ENCODE data around the gene TNFRSF21.

- TF ChIP-seq GABPA (IDR thresholded peaks at IDR 0.05; ENCODE audit: borderline replicate concordance, insufficient read depth, low read length) (no peak), ZNF274 (IDR thresholded peaks at IDR 0.05; ENCODE audit: borderline replicate concordance, extremely low read depth, low read length) (no peak), USF2 (IDR thresholded peaks at IDR 0.05; ENCODE audit: low read length) (no peak), POLR2AphosphoS5 (IDR thresholded peaks at IDR 0.05; ENCODE audit: low read depth, low read length) (no peak), KDM1A (IDR thresholded peaks at IDR 0.05; ENCODE audit: borderline replicate concordance, low read length) (no peak), CHD2 (IDR thresholded peaks at IDR 0.05; ENCODE audit: low read length) (no peak), EP300 (IDR thresholded peaks at IDR 0.05; ENCODE audit: borderline replicate concordance in 1 of 2, low read depth in 2 of 2, low read length in 2 of 2) (no peak)
- TF ChIP-seq, protein P1, sequence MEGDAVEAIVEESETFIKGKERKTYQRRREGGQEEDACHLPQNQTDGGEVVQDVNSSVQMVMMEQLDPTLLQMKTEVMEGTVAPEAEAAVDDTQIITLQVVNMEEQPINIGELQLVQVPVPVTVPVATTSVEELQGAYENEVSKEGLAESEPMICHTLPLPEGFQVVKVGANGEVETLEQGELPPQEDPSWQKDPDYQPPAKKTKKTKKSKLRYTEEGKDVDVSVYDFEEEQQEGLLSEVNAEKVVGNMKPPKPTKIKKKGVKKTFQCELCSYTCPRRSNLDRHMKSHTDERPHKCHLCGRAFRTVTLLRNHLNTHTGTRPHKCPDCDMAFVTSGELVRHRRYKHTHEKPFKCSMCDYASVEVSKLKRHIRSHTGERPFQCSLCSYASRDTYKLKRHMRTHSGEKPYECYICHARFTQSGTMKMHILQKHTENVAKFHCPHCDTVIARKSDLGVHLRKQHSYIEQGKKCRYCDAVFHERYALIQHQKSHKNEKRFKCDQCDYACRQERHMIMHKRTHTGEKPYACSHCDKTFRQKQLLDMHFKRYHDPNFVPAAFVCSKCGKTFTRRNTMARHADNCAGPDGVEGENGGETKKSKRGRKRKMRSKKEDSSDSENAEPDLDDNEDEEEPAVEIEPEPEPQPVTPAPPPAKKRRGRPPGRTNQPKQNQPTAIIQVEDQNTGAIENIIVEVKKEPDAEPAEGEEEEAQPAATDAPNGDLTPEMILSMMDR (IDR thresholded peaks at IDR 0.05; ENCODE audit: control extremely low read depth in 1 of 3, insufficient read depth in 1 of 3, low read depth in 1 of 3, low read length in 3 of 3) = no peak
Observed at GRCh38 chr6:47303342-47303741, 6.4 kb downstream of the TNFRSF21 start.
